ENCODE results near the gene MEG3.

Gene MEG3

DNA sequence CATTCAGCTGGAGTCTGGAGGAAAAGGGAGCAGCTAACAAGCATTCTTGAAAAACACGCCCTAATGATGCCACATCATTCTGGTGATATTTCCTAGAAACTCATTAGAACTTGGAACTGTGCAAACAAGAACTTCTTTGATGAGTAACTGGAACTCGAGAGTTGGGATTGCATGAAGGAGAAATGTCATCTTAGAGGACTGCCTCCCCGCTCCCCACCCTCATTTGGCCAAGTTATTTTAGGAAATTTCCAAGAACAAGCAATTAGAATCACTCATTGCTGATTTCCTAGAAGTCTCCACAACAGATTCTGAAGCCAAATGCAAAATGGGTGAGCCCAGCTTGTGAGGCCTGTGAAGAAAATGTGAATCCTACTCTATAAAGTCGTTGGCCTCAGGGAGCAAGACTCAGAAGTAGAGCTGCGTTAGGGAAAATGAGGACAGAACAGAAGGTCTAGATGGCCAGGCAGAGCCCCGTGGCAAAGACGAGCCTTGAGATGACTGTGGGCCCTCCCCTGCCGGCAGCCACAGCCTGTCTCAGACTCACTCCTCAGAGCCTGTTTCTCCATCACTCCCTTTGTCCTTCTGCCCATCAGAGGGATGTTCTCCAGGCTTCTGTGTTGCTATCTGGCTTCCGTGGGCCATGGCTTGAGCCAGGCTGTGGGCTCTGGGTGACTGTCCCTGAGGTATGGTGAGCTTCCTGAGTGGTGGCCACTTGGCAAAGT lies 39.2 kb downstream of the MEG3 start:
- Histone ChIP-seq H3K9me3 (ENCODE audit: insufficient read depth, low read length) (no peaks in the 10 kb centered on the region), H3K36me3 (ENCODE audit: low read length) (no peaks in the 10 kb centered on the region), H3F3A (ENCODE audit: insufficient read depth) (no peaks in the 10 kb centered on the region), H3K9me2 (replicated peaks; ENCODE audit: insufficient read depth, low read length) (no peaks in the 10 kb centered on the region), H3K27ac (ENCODE audit: low read depth, low read length) (no peak overlapping the region), H2AFZ (ENCODE audit: low read depth, low read length, severe bottlenecking) (no peak overlapping the region), H3K9ac (ENCODE audit: low read length) (no peak overlapping the region), H3K79me2 (ENCODE audit: insufficient read depth, low read length) (no peaks in the 10 kb centered on the region), H3K4me2 (ENCODE audit: low read depth, low read length, poor library complexity, severe bottlenecking) (no peak overlapping the region), H3K4me3 (ENCODE audit: insufficient read depth, low read length, poor library complexity, severe bottlenecking) (no peak overlapping the region), H4K20me1 (ENCODE audit: low read depth, low read length) (no peaks in the 10 kb centered on the region), H3K27me3 (ENCODE audit: low read length) (no peaks in the 10 kb centered on the region)
- TF ChIP-seq EZH2phosphoT487 (conservative IDR thresholded peaks at IDR 0.05; ENCODE audit: low read length) = no peak
- TF ChIP-seq, protein P1, sequence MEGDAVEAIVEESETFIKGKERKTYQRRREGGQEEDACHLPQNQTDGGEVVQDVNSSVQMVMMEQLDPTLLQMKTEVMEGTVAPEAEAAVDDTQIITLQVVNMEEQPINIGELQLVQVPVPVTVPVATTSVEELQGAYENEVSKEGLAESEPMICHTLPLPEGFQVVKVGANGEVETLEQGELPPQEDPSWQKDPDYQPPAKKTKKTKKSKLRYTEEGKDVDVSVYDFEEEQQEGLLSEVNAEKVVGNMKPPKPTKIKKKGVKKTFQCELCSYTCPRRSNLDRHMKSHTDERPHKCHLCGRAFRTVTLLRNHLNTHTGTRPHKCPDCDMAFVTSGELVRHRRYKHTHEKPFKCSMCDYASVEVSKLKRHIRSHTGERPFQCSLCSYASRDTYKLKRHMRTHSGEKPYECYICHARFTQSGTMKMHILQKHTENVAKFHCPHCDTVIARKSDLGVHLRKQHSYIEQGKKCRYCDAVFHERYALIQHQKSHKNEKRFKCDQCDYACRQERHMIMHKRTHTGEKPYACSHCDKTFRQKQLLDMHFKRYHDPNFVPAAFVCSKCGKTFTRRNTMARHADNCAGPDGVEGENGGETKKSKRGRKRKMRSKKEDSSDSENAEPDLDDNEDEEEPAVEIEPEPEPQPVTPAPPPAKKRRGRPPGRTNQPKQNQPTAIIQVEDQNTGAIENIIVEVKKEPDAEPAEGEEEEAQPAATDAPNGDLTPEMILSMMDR (IDR thresholded peaks at IDR 0.05; ENCODE audit: insufficient read depth, low read length, poor library complexity, severe bottlenecking) = no peak

DNA sequence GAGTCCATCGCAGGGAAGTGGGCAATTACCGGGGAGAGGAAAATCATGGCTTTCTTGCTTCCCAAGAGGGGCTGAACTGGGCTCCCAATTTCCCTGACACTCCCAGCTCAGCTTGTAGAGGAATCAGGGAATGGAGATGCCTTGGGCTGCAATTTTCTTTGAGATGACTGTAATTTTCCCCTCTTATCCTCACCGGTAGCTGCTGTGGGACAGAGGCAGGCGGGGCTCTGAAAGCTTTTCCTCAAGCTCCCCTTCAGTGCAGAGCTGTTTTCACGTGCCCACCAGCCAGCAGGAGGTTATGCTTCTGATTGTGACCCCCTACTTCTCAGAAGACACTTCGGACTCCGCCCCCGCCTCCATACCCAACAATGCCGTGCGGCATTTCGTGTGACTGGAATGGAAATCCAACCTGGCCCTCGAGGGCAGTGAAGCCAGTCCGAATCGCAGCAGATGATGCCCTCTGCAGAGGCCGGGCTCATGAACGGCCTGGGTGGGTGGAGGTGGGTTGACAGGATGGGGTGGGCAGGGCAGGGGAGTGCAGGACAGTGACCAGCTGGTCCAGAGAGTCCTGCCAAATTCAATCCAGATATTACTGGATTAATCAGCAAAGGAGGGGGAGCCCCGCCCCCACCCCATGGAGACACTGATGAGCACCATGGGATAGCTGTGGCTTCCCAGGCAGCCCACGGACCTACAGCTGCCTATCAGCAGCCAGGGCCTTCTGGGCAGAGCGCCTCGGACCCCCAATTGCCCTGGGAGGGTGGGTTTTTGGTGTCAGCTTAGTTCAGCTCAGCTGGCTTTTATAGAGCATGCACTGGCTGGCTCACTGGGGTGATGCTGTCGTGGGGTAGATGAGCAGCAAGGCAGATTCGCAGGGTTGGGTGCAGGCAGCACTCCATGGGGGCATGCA lies 40.0 kb downstream of the MEG3 start:
- Histone ChIP-seq H3K9ac (ENCODE audit: low read length) (no peak overlapping the region), H3K27ac (ENCODE audit: low read depth, low read length) (no peak overlapping the region)

DNA sequence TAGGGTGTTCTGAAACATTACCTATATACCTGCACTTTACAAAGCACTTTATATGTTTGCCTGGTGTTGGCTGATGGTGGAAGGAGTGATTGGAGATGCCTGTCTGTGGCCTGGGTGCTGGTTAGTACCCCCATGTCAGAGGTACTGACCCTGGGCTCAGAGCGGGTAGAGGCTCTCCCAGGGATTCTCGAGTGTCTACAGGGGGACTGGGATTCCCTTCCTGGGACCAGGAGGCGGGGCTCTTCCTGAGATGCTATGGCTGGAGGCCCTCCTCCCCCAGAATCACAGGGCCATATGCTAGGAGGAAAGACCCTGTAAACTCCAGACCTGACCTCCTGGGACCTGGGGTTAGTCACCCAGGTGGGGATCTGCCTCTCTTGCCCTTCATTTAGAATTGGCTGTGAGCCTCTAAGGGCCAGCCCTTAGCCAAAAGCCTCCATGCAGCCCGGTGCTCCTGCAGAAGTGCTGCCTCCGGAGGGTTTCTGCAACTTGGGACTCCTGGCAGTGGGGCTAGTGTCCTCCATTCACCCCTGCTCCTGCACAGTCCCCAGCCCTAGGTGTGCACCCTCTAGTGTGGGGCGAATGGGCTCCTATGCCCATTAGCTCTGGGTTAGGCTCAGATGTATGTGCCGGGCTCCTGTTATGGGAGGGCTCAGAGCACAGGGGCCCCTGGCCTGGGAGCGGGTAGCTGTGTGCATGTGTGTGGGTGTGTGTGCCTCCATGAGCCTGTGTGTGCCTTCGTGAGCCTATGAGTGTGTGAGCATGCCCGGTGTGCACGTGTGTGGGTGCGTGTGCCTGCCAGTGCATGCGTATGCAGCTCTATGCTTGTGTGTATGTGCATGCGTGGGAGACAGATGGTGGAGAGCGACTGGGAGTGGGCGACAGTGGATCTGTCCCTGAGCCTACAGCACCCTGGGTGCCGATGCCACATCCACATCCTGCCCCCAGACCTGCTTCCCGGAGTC lies 41.0 kb downstream of the MEG3 start:
- Histone ChIP-seq H3K27ac (ENCODE audit: low read depth, low read length) (no peak overlapping the region), H3K36me3 (ENCODE audit: low read length) (no peaks in the 10 kb centered on the region), H3K79me2 (ENCODE audit: insufficient read depth, low read length) (no peaks in the 10 kb centered on the region), H3K9ac (ENCODE audit: low read length) (no peak overlapping the region), H3F3A (ENCODE audit: insufficient read depth) (no peaks in the 10 kb centered on the region), H2AFZ (ENCODE audit: low read depth, low read length, severe bottlenecking) (no peak overlapping the region), H3K9me2 (replicated peaks; ENCODE audit: insufficient read depth, low read length) (no peaks in the 10 kb centered on the region), H3K4me3 (ENCODE audit: insufficient read depth, low read length, poor library complexity, severe bottlenecking) (no peak overlapping the region), H3K27me3 (ENCODE audit: low read length) (no peaks in the 10 kb centered on the region), H3K4me2 (ENCODE audit: low read depth, low read length, poor library complexity, severe bottlenecking) (no peak overlapping the region), H3K9me3 (ENCODE audit: insufficient read depth, low read length) (no peaks in the 10 kb centered on the region), H4K20me1 (ENCODE audit: low read depth, low read length) (no peaks in the 10 kb centered on the region)
- TF ChIP-seq, protein P1 (IDR thresholded peaks at IDR 0.05; ENCODE audit: insufficient read depth, low read length, poor library complexity, severe bottlenecking) = no peak

More for the DNA sequence above, 40.0 kb downstream of the MEG3 start:
- H3K79me2 ChIP-seq (ENCODE audit: insufficient read depth, low read length) = no peaks in the 10 kb centered on the region
- no peaks in the 10 kb centered on the region for H3F3A ChIP-seq (ENCODE audit: insufficient read depth)
- H4K20me1 ChIP-seq (ENCODE audit: low read depth, low read length) = no peaks in the 10 kb centered on the region
- H3K9me3 ChIP-seq (ENCODE audit: insufficient read depth, low read length) = no peaks in the 10 kb centered on the region
- no peak overlapping the region for H2AFZ ChIP-seq (ENCODE audit: low read depth, low read length, severe bottlenecking)
- H3K4me2 ChIP-seq (ENCODE audit: low read depth, low read length, poor library complexity, severe bottlenecking) = no peak overlapping the region
- H3K4me3 ChIP-seq (ENCODE audit: insufficient read depth, low read length, poor library complexity, severe bottlenecking) = no peak overlapping the region
- H3K9me2 ChIP-seq (replicated peaks; ENCODE audit: insufficient read depth, low read length) = no peaks in the 10 kb centered on the region
- H3K36me3 ChIP-seq (ENCODE audit: low read length) = no peaks in the 10 kb centered on the region
- no peaks in the 10 kb centered on the region for H3K27me3 ChIP-seq (ENCODE audit: low read length)
- no peak for TF ChIP-seq EZH2phosphoT487 (conservative IDR thresholded peaks at IDR 0.05; ENCODE audit: low read length)
- TF ChIP-seq, protein P1 (IDR thresholded peaks at IDR 0.05; ENCODE audit: insufficient read depth, low read length, poor library complexity, severe bottlenecking) = no peak
